GM15510 (cell line): ENCODE data around the gene SND1.

ENCODE experiments used
- POLR2A ChIP-seq: IDR thresholded peaks from 3 replicates; pipeline ENCODE4 v1.6.1; 2011; ENCODE audit warnings: borderline replicate concordance; ENCODE audit not compliant: insufficient read length; ENCODE audit errors: extremely low read depth

SND1 gene

GRCh38 chr7:127959770-127960169 lies 307.8 kb downstream of the SND1 start:
- no peak for TF ChIP-seq POLR2A

DNA sequence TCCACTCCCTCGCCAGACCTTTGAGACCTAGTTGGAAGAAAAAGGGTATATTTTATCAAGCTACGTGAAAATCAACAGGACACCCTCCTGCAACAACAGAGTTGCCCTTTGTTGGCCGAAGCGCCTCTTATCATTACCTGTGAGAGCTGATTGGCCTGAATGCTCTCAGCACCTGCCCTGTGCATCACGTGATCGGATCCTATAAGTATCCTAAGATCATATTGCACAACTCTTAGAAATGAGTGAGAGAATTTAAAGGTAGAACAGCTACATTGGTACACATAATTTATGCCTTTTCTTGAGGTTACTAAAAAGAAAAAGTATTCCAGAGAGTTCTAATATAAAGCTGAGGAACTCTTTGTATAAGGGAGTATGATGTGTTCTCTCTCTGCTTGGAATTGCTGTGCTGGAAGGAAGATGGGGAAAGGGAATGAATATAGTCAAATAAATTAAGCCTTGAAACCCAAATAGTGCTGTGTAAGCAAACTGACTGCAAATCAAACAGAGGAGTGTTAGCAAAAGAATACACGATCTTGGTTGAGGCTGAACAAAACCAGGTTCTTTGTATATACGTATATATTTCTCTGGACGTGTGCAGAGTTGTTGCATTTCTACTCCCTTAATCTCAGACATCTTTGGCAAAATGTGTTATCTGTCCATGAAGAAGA lies 309.9 kb downstream of the SND1 start:
- TF ChIP-seq POLR2A = no peak

GRCh38 chr7:127962589-127963361 lies 310.8 kb downstream of the SND1 start:
- TF ChIP-seq POLR2A = no peak

DNA sequence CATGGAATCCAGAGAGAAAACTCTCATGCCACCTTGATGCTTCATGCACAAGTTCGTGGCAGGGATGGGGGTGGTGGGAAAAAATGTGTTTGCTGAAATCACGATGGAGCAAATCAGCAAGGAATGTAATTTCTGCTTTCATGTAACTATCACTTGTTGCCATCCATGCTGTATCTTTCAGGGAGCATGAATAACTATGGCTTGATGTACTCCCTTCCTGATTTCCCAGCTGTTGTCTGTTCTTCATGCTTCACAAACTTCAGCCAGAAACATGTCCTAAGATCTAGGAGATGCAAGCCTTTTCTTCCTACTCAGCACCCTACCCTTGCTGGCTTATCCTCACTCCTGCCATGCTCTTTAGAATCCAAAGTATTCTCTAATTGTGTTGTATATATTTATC lies 315.3 kb downstream of the SND1 start:
- TF ChIP-seq POLR2A = no peak

DNA sequence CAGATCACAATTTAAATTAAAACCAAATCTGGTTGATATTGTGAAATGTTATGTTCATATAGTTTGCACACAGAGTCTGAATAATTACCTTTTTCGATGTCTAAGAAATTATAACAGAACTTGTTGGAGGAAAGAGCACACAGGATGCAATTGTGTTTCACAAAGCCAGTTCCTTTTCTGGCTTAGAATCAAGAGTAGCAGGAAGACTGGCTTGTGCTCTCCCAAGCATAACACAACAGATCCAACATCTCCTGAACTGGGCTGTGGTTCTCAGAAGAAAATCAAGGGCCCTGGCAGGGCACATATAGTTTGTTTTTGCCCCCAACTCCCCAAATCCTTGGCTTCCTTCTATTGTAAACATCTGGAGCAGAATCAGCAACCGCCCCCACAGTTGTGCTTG lies 316.6 kb downstream of the SND1 start:
- no peak for TF ChIP-seq POLR2A

DNA sequence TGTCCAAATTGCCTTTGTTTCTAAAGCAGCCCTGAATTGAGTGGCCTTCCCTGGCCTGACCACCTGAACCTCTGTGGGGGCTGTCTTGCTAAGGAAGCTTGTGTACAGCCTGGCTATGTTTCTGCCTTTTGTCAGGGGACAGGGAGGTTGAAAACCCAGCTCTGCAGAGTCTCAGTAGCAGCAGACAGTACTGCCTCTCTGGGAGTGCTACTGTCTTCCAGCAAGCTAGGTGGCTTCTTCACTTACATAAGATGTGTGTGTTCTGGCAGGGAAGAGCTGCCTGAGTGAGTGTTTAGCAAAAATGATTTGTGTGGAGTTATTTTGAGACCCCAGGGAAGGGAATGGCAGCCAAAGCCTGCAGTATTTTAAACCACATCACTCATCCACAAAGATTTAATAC lies 321.8 kb downstream of the SND1 start:
- no peak for TF ChIP-seq POLR2A

GRCh38 chr7:127974446-127975035 lies 322.5 kb downstream of the SND1 start:
- TF ChIP-seq POLR2A = no peak

DNA sequence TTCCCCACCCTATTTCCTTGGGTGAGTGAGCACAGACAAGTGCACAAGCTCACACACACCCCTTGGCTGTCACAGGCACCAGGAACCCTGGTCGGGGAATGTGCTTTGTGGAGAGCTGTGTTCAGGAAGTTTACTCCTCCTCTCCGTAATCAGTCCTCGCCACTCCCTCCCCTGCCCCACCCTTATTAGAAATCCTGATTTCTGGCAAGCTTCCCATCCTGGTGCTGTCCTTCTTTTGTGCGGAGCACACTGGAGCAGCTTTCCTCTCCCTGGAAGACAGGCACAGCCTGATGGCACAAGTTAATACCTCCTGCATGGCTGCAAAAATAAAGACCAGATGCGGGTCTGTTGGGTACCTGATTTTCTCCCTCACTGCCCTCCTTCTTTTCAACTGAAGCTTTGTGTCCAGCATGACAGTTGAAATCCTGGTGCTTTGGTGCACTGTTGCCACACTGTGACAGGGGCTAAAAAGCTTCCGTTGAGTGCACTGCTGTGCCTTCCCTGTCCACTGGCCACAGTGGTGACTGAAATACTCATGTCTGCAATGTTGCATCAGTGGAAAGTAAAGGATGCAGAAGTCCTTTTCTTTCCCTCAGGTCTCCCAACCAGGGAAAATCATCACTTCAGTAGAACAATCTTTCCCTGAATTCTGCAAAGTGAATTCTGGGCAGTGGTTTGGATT lies 324.2 kb downstream of the SND1 start:
- no peak for TF ChIP-seq POLR2A

- no peak for TF ChIP-seq POLR2A
These were observed 324.7 kb downstream of the SND1 start for GRCh38 chr7:127976738-127977120.

DNA sequence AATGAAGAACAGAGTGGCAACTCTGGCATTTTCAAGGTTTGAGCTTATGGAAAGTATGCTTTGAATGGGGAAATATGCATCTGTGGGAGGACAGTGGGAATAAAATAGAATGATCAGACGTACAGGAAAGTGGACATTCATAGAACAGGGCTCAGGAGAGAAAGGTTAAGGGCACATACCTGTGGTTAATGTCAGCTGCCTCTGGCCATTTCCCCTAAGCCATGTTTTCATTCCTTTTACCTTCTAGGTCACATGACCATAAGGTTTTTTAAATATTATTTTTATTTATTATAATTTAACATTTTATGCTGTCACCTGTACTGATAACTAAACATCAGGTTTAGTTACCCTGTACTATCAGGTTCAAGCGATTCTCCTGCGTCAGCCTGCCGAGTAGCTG lies 326.4 kb downstream of the SND1 start:
- no peak for TF ChIP-seq POLR2A

- no peak for TF ChIP-seq POLR2A
These were observed 327.2 kb downstream of the SND1 start for GRCh38 chr7:127979113-127979727.

DNA sequence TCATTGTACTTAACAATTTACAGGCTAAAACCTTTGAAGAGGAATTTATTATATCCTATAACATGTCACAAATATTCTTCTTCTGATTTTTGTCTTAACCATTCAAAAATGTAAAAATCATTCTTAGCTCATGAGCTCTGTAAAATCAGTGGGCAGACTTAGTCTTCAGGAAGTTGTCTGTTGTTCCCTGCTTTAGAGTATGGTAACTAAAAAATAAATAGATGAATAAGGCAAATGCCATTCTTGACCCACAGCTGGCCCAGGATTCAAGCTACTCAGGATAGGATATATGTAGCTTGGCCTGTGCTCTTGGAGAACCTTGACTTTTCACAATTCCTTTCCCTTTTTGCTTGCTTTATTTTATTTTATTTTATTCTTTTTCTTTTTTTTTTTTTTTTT lies 327.7 kb downstream of the SND1 start:
- no peak for TF ChIP-seq POLR2A

GRCh38 chr7:127980901-127981300 lies 328.9 kb downstream of the SND1 start:
- TF ChIP-seq POLR2A = no peak

- no peak for TF ChIP-seq POLR2A
These were observed 330.0 kb downstream of the SND1 start for GRCh38 chr7:127981965-127982364.

- no peak for TF ChIP-seq POLR2A
These were observed 331.9 kb downstream of the SND1 start for GRCh38 chr7:127983804-127984332.
